Motor neuron (in vitro differentiated cells): ENCODE data around the gene ZNF181. TPM values are rescaled to one million over a fixed set of nuclear protein-coding genes. Genes with fewer than 3 reads are reported as not detected.

Experiments
- total RNA-seq, 8 experiments: library from RNA; unstranded; fragments of 300-600 nt; gene quantifications; 2 replicates each; pipeline versions ENCODE4 v1.2.3 to v1.2.4, GENCODE V29; 2022

The ZNF181 gene
- total RNA-seq, 8 experiments from 2014 or later = 9.1 to 19.2 (median 14.3) TPM

Other genes with a start within 250 kb of the ZNF181 start
- gene SCGB2B2, start 57.1 kb upstream of the ZNF181 start, total RNA-seq = 1 to 10 TPM in 3 of 8 experiments, under 1 TPM in 4, not detected in 1; 0.05 to 2.3 (median 0.47) TPM
- gene ZNF302, start 56.6 kb upstream of the ZNF181 start, total RNA-seq = 10 to 100 TPM; 32.0 to 51.6 (median 43.6) TPM
- 10 to 100 TPM in 3 of 8 experiments, 1 to 10 TPM in 5; 7.8 to 15.8 (median 9.7) TPM for gene ZNF599, start 39.0 kb downstream of the ZNF181 start, total RNA-seq
- gene ZNF30, start 192.7 kb downstream of the ZNF181 start, total RNA-seq = 1 to 10 TPM; 4.3 to 8.3 (median 6.9) TPM
- 1 to 10 TPM; 2.4 to 5.2 (median 4.2) TPM for gene ZNF792, start 230.0 kb downstream of the ZNF181 start, total RNA-seq